ENCODE measurements around the gene DYRK3.

The DYRK3 gene

DNA sequence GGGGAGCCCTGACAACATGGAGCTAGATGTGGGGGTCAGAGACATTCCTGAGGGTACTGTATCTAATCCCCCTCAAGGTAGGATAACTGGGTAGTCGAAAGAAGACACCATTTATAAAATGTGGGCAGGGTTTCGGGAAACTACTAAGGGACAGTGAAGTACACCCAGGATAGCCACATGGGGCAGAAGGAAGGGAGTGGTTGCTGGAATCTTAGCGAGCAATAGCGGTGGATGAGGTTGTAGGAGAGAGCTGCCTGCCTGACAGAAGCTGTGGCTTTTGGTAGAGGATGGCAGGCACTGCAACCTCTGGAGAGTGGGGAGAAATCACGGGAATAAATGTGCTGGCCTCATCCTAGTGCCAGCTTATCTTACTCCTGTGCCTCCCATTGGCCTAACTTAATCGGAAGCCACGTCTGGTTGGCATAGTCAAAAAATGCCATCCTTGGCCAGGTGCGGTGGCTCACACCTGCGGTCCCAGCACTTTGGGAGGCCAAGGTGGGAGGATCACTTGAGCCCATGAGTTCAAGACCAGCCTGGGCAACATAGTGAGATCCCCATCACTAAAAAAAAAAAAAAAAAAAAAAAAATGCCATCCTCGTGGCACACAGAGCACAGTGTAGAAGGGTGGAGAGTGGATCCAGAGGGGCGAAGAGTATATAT is 26.0 kb downstream of the DYRK3 start:
- no peak for DNase-seq (ENCODE audit: low read depth)

DNA sequence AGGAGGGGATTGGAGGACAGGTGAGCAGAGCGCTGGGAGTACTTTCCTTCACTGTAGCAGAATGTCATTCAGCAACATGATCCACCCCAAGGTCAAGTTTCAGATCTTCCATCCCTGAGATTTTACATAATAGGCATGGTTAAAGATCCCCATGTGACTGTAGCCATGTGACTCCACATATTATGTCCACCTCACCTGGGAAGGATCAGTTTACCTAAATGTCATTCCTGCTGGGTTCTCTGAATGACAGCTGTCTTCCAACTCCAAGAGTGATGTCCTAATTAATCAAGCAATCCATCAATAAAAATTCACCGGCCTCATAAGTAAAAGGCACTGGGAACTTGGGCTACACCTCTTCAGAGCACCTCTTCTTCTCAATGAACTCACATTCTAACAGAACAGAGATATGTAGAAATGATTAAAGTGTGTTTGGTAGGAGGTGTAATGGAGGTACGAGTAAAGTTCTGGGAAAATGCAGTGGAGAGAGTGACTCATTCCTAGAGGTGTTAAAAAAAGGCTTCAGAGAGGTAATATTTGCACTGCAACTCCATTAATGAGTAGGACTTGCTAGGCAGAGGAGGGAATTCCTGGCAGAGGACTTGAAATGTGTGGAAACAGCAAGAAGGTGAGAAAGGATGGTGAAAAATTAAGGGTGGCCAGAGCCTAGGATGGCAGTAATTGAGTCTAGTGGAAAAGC is 27.2 kb downstream of the DYRK3 start:
- no peak for DNase-seq (ENCODE audit: low read depth)

DNA sequence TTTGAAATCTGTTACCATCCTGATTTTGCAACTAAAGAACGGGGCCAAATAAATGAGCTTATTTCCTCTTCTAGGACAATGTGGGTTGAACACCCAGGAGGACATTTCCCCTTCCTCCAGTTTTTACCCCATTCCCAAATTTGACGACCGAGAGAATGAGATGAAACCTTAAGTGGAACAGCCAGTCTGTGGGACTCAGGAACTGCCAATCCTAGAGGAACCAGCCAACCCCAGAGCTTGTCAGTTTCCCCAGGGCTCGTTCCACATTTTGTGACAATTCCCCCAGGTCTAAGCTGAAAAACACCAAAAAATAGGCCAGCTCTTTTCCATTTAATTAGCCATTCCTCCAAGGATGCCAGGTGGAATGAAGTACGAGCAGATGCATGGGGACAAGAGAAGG is 28.0 kb downstream of the DYRK3 start:
- DNase-seq (ENCODE audit: low read depth) = no peak

DNA sequence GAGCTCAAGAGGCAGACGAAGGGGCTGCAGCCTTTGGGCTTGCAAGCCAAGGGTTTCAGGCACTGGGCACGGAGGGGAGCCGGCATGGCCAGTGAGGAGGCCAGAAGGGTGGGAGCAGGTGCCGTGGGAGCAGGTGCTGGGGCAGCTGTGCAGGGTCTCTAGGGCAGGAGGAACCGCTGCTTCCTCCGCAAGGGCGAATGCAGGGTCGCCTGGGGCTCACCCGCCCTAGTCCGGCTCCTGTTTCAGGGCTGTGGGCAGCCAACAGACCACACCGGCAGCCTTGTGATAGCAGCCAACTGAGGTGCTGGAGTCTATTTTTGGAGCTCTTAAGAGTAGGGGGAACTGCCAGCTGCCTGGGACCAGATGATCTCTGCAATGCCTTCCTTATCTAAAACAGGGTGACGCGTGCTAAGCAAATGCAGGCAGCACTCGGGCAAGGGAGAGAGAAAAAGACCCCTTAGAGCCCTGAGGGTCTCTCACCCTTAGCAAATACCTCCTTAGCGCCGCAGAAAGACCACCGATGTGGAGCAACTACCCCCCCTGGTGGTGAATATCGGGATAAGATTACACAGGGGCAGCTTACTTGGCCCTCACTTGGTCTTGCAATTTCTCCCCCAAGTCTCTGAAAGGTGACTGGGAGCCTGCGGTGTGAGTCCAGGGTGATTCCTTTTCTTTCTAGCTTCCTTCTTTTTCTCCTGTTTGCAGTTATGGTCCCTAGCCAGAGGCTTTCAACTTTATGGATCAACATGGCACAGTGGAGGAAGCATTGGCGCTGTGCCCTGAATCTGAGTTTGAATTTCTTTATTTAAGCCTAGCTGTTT is 28.7 kb downstream of the DYRK3 start:
- DNase-seq (ENCODE audit: low read depth) = no peak

DNA sequence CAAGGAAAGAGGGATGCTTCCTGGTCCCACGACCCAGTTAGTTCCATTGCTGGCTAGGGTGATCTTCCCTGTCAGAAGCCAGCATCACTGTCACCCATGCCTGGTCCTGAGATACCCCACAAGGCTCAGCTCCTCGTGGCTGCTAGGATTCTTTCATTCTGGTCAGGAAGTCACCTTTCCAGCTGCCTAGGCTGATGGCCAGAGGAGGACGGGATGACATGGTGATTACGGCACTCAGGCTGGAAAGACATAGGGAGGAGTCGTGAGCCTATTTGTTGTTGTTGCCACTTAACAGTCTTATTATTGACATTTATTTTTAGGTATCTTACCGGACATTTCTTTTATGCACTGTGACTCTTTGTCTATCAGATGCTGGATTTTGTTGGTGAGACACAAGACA is 29.4 kb downstream of the DYRK3 start:
- DNase-seq (ENCODE audit: low read depth) = no peak

DNA sequence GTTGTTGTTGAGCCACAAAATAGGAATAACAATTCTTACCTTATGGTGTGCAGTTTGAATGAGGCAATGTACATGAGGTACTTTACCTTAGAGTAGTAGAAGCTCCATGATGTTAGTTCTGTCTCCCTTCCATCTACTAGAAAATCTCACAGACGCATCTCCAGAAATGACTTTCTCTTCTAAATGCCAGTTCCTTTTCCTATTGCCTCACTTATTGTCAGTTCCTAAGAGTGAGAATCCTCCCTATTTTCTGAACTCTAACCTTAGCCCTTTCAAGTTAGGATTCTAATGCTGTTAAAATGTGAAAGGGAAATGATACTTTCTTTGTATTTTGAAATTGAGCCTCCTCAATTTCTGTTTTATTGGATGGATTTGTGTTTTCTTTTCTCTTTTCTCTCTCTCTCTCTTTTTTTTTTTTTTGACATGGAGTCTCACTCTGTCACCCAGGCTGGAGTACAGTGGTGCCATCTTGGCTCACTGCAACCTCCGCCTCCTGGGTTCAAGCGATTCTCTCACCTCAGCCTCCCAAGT is 30.8 kb downstream of the DYRK3 start:
- DNase-seq (ENCODE audit: low read depth) = no peak

DNA sequence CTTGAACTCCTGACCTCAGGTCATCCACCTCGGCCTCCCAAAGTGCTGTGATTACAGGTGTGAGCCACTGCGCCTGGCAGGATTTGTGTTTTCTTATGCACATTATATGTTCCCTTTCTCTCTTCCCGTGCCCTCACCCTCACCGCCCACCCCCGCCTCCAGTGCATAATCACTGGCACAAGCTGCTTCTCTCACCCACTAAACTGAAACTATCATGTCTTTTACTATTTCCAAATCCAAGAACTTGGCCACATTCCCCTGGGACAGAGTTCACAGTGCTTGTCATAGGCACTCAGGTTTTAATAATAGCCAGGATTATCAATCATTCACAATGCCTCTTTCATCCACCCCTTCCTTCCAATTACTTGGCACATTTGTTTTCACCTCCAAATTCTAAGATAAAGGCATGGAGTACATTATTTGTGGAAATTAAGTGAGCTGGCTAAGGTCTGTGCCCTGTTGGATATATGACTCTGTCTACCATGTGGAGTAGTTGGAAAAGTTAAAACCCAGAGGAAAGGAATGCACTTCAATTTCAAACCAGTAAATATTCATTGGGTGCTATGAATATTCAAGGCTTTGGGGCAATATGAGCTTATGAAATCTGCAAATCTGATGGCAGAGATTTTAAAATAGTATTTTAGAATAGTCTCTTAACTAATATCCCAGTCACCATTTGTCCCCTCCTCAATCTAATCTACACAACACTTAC is 31.8 kb downstream of the DYRK3 start:
- DNase-seq (ENCODE audit: low read depth) = no peak

DNA sequence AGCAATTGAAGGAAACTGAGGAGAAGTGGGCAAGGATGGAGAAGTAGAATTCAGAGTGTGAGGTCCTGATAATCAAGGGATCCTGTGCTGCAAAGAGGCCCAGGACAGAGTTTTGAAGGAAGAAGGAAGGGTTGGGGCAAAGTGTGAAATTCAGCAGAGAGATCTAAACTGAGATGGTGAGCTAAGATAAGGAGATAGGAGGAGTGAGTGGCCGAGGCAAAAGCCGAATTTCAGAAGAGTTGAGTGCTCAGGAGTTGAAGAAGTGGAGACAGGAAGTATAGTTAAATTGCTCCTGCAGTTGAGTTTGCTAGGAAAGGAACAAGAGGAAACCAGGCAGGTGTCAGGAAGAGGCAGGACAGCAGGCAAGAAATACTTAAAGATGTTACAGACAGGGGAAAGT is 33.0 kb downstream of the DYRK3 start:
- no peak for DNase-seq (ENCODE audit: low read depth)

DNA sequence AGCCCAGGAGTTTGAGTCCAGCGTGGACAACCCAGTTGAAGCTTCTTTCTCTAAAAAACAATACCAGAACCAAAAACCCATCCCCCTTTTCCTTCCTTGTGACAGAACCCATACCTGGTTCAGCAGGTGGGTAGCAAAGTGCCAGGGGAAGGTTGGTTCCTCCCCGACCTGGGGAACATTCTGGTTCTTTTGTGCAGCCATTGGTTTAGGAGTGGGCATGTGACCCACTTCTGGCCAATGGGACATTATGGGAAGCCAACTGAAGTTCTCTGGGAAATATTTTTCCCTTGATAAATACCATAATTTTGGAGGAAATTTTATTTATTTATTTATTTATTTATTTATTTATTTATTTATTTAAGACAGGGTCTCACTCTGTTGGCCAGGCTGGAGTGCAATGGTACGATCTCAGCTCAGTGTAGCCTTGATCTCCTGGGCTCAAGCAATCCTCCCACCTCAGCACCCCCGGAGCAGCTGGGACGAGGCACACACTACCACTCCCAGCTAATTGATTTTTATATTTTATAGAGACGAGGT is 33.6 kb downstream of the DYRK3 start:
- no peak for DNase-seq (ENCODE audit: low read depth)

DNA sequence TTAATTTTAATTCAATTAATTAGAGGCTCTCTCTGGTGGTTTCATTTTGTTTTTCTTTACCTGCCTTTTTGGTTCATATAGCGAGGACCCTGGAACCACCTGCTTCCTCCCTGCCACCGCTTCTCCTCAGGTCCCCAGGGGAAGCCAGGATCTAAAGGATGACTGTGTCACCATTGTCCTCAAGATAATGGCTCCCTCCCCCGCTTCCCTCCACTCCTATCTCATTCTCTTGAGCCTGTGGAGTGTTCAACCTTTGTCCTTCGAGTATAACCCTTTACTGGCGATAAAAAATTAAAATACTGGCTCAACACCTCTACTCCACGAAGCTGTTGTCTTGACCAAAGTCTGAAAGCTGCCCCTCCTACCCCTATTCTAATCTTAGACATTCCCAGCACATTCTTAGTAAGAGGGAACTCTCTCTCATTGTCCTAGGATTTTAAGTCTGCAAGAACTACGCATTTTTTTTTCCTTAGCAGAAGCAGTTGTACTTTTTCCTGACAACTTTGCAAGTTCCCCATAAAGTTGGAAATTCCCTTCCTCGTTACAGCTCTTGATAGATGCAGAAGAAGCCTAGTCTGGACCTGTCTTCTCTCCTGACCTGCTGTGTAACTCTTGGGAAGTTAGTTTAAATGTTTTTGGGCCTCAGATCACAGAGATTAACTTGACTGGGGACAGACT is 36.8 kb downstream of the DYRK3 start:
- DNase-seq (ENCODE audit: low read depth) = no peak

DNA sequence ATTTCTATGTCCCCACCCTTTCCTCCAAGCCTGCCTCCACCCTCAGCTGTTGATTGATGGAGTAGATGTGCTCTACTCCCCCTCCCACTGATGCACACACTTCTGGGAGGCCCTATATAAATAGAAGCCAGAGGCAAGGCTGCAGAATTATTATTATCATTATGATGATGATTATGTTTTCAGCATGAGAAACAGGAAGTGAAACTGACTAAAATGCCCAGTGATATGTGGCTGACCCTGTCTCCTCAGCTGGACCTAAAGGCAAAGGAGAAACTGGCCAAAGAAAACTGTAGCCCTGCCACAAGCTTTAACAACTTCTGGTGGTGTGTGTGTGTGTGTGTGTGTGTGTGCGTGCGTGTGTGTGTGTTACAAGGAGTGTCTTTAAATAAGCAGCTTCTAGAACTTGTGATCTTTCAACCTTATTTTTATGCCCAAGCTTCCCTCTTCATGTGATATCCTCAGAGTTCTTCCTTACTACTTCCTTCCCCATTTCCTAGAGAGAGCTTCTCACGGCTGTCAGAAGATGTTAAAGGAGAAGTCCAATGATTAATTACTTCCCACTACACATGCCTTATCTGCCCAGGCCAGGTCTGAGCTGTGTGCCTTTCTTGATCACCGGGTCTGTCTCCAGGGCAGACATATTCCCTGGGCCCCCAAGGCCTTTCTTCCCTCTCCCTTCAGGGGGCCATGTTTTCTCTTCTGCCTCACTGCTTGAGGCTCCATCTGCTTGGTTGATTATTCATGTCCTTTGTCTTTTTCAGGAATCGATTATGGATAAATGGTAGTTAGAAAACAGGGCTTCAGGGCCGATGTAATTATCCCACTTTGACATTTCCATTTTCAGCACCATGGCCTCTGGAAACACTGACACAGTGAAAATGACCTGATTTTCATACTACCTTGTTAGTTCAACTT is 37.8 kb downstream of the DYRK3 start:
- DNase-seq (ENCODE audit: low read depth) = peak; percentile 70

DNA sequence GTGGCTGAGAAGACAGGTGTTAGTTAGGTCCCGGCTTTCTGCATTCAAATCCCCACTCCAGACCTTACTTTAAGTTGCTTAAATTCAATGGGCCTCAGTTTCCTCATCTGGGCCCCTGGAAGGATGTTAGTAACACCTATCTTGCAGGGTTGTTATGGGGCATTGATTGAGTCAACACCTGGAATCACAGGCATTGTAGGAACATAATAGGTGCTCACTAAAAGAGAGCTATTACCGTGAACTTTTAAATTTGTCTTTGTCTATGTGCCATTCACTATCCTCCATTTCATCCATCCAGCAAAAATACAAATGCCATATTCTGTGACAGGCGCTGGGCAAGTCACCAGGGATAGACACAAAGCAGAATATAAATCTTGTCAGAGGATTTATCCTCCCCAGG is 38.9 kb downstream of the DYRK3 start:
- DNase-seq (ENCODE audit: low read depth) = no peak

DNA sequence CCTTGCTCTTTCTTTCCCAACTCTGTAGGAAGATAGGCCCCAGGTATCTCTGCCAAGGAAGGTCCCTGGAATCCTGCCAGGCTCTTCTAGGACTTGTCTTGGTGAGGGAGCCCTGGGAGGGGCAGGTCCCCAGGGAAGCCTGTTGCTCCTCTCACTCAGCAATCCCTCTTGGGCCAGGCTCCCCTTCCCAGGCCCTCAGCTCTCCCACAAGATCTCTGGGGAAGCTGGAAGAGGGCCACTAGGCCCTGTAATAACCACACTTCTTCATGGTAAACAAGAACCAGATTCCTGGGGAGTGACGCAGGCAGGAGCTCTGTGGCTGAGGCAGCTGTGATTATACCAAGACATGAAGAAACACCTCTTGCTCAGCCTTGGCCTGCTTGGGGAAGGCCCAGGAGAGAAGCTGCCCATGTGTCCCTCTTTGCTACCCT is 39.4 kb downstream of the DYRK3 start:
- DNase-seq (ENCODE audit: low read depth) = peak; percentile 98

DNA sequence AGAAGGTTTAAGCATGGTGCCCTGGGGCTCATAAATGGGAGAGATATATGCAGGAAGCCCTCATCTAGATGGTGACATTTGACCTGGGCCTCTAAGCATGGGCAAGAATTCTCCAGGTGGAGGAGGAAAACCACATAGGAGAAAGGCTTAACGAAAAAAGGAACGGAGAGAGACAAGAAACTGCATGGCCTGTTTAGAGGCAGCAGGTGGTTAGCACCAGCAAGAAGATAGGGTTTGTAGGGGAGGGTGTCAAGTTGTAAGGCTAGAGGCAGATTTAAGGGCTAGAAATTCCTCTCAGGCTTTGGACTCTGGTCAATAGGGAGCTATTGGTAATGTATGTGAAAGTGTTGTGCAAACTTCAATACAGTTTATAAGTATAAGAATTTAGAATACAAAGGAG is 41.2 kb downstream of the DYRK3 start:
- DNase-seq (ENCODE audit: low read depth) = no peak

DNA sequence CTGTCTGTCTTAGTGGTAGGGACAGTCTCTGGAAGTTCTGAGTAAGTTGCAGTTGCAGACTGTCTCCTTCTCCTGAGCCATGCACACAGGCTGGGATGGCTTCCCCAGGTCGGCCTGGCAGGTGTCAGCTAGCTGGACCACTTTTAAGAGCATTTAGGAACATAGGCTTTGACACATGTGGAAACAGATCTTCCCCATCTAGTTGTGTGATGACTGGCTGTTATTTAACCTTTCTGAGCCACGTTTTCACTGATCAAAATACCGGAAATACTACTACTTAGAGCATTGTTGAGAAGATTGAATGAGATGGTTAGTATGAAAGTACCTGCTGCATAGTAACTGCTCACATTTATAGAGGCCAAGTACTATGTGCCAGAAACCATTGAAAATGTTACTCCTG is 43.2 kb downstream of the DYRK3 start:
- DNase-seq (ENCODE audit: low read depth) = no peak

DNA sequence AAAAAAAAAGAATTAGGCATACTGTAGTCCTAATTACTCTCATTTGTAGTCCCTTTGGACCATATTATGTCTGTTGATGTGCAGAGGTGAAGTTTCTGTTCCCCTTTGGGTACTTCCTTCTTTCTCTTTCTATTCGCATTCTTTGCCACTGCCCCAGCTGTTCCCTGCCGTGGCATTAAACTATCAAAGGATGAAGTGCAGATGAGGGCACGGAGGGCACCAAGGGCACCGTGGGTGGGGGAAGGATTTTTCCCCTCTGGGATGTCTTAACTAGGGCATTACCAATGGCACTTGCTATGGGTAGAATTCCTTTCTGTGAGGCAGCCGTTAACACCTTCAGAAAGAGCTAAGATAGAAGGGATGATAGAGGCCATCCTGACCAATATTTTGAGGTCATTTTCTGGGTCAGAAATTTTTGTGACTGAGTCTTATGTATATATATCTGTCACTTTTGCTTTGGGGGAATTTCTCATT is 44.4 kb downstream of the DYRK3 start:
- DNase-seq (ENCODE audit: low read depth) = no peak

DNA sequence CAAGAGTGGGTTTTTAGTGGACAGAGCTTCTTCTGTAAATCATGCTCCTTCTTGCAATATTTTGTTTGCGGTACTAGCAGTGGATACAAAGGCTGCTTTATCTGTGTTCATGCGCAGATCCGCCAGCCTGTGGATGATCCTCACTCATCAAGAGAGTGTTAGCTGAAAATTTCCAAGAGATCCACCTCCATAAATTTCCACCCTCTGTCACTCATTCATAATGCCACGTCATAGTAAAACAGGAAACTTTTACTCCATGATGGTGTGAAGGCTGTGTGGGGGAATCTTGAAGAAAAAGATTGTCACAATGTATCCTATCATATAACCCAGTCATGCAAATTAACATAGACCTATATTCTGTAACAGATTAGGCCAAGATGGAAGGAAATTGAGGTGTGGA is 44.9 kb downstream of the DYRK3 start:
- no peak for DNase-seq (ENCODE audit: low read depth)

DNA sequence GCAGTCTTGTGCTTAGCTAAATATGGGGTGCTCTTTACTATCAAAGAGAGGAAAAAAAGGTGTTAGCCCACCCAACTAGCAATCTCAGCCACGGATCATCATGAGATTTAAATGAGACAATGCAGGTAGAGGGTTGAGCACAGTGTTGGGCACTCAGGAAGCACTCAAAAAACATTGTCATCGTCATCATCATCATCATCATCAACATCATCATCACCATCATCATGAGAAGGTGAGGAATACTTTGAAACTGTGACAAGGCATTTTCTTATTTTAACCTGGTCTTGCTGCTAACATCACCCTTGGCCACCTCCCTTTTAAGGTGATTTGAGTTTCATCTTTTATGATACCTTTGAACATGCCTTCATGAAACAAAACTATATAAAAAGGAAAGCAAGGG is 46.0 kb downstream of the DYRK3 start:
- no peak for DNase-seq (ENCODE audit: low read depth)

DNA sequence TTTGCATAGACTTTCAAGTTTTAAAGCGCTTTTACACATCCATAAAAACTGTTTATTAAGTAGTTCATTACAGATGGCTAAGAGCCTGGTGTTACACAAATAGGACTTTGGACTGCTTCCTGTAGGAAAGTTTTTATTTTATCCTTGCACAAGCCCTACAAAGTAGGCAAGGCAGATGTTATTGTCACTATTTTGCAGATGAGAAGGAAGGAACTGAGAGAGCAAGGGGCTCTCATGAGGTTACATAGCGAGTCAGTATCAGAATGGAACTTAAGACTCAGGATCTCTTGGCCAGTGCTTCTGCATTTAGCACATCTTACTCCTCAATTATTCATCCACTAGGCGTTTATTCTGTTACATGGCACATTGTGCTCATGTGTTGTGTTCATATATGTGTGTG is 46.8 kb downstream of the DYRK3 start:
- no peak for DNase-seq (ENCODE audit: low read depth)

DNA sequence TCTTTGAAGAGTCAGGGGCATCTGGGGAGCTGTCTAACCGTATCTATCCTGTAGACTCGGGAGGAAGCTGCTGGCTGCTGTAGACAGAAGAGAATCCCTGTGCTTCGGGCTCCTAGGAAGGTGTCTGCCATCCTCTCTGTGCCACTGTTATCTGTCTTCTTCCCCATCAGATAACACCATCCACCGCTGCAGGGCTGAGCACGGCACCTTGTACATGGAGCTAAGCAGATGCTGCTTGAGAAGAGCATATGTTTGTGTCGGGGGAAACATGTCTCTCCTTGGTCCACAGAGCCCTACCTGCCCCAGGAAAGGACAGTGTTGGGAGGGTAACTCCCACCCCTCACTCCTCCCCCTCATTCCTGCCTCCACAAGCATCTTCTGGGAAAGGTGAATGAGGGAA is 48.0 kb downstream of the DYRK3 start:
- no peak for DNase-seq (ENCODE audit: low read depth)
